ENCODE data around the gene ODC1. TPM values are rescaled to one million over a fixed set of nuclear protein-coding genes. Genes with fewer than 3 reads are reported as not detected.
A peak's percentile ranks its signal among the peaks of the same experiment; 100 is the strongest.

ODC1 gene
- total RNA-seq, 1 donor from 2014 or later = 119 TPM

- Histone ChIP-seq H3K4me1 (ENCODE audit: insufficient read depth, low read length) (no peaks in the 10 kb centered on the region), H3K4me2 (ENCODE audit: low read length) (no peak overlapping the region), H3K9ac (ENCODE audit: low read length) (peak overlapping the region; percentile 3), H3K9me3 (ENCODE audit: insufficient read depth, low read depth, low read length) (no peaks in the 10 kb centered on the region), H3K79me2 (ENCODE audit: insufficient read depth, low read length) (no peaks in the 10 kb centered on the region), H4K20me1 (ENCODE audit: insufficient read depth, low read length) (no peaks in the 10 kb centered on the region), H2AFZ (ENCODE audit: low read depth, low read length) (no peak overlapping the region), H3K27me3 (ENCODE audit: insufficient read depth, low read length) (no peaks in the 10 kb centered on the region), H3K4me3 (ENCODE audit: insufficient read depth, low read depth, low read length) (no peak overlapping the region), H3K27ac (ENCODE audit: low read depth, low read length) (no peak overlapping the region), H3K36me3 (ENCODE audit: insufficient read depth, low read length) (no peaks in the 10 kb centered on the region)
- Mint-ChIP-seq H3K4me3 (ENCODE audit: unreplicated experiment) (no peak overlapping the region), H3K27me3 (ENCODE audit: low read depth, unreplicated experiment) (peaks cover 16% of the 10 kb centered on the region), H3K36me3 (ENCODE audit: low read depth, unreplicated experiment) (no peaks in the 10 kb centered on the region), H3K9me3 (ENCODE audit: unreplicated experiment) (no peaks in the 10 kb centered on the region), H3K4me1 (ENCODE audit: low read depth, unreplicated experiment) (no peaks in the 10 kb centered on the region), H3K27ac (ENCODE audit: unreplicated experiment) (no peak overlapping the region)
- TF ChIP-seq CTCF (IDR thresholded peaks at IDR 0.05; ENCODE audit: insufficient read depth, low read depth, low read length) (no peak), EZH2 (IDR thresholded peaks at IDR 0.05; ENCODE audit: insufficient read depth, low read length) (no peak)
- DNase-seq (ENCODE audit: low read depth) (no peak), FAIRE-seq (no peak)
Measured at GRCh38 chr2:10432311-10433181, 15.6 kb downstream of the ODC1 start.

DNA sequence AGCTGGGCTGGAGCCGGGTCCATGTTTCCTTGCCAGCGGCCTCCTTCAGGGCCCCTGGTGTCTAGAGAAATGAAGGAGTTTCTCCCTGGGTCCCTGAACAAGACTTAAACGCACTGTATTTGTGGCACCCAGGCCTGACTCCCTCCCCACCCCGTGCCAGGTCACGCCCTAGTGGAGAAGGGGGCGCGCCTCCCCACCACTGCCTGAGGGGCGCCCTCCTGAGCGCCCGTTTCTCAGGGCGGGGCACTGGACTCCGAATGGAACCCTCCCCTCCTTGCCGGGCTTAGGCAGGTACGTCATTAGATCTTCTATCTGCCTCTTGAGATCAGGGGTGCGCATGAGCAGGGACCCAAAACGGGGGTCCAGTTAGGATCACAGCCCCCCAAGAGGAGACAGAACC is 16.3 kb downstream of the ODC1 start:
- Mint-ChIP-seq H3K36me3 (ENCODE audit: low read depth, unreplicated experiment) (no peaks in the 10 kb centered on the region), H3K4me3 (ENCODE audit: unreplicated experiment) (no peak overlapping the region), H3K9me3 (ENCODE audit: unreplicated experiment) (no peaks in the 10 kb centered on the region), H3K27ac (ENCODE audit: unreplicated experiment) (no peak overlapping the region), H3K27me3 (ENCODE audit: low read depth, unreplicated experiment) (peaks cover 20% of the 10 kb centered on the region), H3K4me1 (ENCODE audit: low read depth, unreplicated experiment) (no peaks in the 10 kb centered on the region)
- Histone ChIP-seq H3K79me2 (ENCODE audit: insufficient read depth, low read length) (no peaks in the 10 kb centered on the region), H2AFZ (ENCODE audit: low read depth, low read length) (no peak overlapping the region), H4K20me1 (ENCODE audit: insufficient read depth, low read length) (no peaks in the 10 kb centered on the region), H3K27ac (ENCODE audit: low read depth, low read length) (no peak overlapping the region), H3K9me3 (ENCODE audit: insufficient read depth, low read depth, low read length) (no peaks in the 10 kb centered on the region), H3K9ac (ENCODE audit: low read length) (no peak overlapping the region), H3K4me1 (ENCODE audit: insufficient read depth, low read length) (no peaks in the 10 kb centered on the region), H3K36me3 (ENCODE audit: insufficient read depth, low read length) (no peaks in the 10 kb centered on the region), H3K4me2 (ENCODE audit: low read length) (no peak overlapping the region), H3K4me3 (ENCODE audit: insufficient read depth, low read depth, low read length) (no peak overlapping the region), H3K27me3 (ENCODE audit: insufficient read depth, low read length) (no peaks in the 10 kb centered on the region)
- DNase-seq (ENCODE audit: low read depth) = no peak
- no peak for FAIRE-seq
- TF ChIP-seq EZH2 (IDR thresholded peaks at IDR 0.05; ENCODE audit: insufficient read depth, low read length) = no peak
- TF ChIP-seq CTCF (IDR thresholded peaks at IDR 0.05; ENCODE audit: insufficient read depth, low read depth, low read length) = no peak

Measured in astrocyte (in vitro differentiated cells and primary cell).